ENCODE data around the gene SCGB3A2. TPM values are rescaled to one million over a fixed set of nuclear protein-coding genes. Genes with fewer than 3 reads are reported as not detected.

SCGB3A2 gene, protein sequence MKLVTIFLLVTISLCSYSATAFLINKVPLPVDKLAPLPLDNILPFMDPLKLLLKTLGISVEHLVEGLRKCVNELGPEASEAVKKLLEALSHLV
- total RNA-seq = not detected

DNA sequence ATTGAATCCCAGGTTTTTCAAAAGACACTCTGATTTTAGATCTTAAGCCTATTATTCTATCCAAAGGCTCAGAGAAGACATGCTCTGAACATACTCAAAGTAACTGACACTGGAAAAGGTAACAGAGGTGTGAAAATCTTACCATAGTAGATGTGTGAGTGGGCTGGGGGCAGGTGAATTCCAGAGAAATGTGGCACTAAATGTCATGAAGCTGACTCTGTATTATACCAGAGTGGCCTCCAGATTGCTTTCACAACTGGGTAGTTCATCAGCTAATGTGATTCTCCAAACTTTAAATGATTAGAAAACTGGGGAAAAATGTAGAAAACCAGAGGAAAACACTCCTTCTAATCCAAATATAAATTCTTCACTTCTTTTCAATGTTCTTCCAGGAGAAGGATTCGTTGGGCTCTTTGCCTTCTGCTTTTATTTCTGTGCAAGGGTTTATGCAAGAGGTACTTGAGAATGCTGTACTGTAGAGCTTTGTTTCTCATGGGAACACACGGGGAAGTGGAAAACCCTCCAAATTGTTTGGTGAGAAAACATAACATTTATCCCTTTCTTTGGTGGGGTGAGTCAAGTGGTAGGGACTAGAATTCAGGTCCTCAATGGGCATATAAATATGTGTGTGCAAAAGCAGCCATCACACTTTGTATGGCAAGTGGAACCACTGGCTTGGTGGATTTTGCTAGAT, at the start of gene SCGB3A2:
Gene SCGB3A2 (plus strand): TSS at position 646 of the 694 bp plus-strand sequence. CDS start 93 bp downstream, outside the sequence.
- Mint-ChIP-seq H3K27ac (no peak within 1 kb of the TSS), H3K9me3 (no peaks in the 10 kb centered on the region), H3K27me3 (peaks cover 14 to 37% of the 10 kb centered on the region in 2 donors), H3K4me1 (ENCODE audit: low read depth in 2 of 2) (no peaks in the 10 kb centered on the region), H3K36me3 (no peaks in the 10 kb centered on the region), H3K4me3 (no peak within 1 kb of the TSS)
- ATAC-seq = no peak
- DNase-seq (ENCODE audit: low spot score) = no peak

DNA sequence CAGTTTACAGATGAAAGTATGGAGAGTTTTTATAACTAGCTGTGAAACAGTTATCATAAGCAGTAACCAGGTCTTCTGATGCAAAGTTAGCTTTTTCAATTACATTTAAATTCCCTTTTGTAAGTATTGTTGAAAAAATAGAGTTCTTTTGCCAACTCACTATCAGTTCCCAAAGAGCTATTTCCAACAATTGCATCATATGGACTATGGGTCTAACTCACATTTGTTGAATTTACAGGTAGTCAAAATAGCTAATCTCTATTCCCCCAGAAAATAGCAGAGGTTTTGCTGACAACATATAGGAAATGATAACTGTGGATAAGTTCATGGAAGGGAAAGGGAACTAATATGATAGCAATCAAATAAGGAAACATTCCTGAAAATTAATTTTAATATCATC, 48.5 kb upstream of the SCGB3A2 start:
- Mint-ChIP-seq H3K4me1 (ENCODE audit: low read depth in 2 of 2) (no peaks in the 10 kb centered on the region), H3K27me3 (peaks cover 3 to 12% of the 10 kb centered on the region in 2 donors), H3K4me3 (no peak overlapping the region), H3K9me3 (no peaks in the 10 kb centered on the region), H3K27ac (no peak overlapping the region), H3K36me3 (no peaks in the 10 kb centered on the region)
- DNase-seq (ENCODE audit: low spot score) (no peak), ATAC-seq (no peak)

DNA sequence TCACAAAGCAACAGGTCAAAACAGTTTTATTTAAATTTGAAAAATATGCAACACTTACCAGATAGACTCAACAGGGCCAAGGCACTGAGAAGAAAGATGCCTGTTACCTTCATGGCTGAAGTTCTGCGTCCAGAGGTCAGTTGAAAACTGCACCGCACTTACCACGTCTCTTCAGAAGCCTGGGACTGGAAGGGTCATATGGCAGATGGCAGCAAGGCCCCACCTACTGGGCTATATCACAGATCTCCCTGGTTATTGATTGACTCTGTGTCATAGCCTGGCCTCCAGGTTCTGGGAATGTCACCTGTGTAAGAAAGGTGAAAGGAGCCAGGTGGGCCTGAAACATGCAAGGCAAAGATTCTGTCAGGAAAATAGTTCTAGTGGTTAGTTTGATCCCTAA, 47.0 kb upstream of the SCGB3A2 start, which contains the start of gene SPINK1:
Gene SPINK1 (minus strand): TSS at position 207 of the 400 bp plus-strand sequence. CDS start 94 bp downstream, at position 113.
- no peak for DNase-seq (ENCODE audit: low spot score)
- no peak within 1 kb of the TSS for H3K4me3 Mint-ChIP-seq
- no peak for ATAC-seq
- no peaks in the 10 kb centered on the region for H3K36me3 Mint-ChIP-seq
- no peaks in the 10 kb centered on the region for H3K9me3 Mint-ChIP-seq
- H3K27me3 Mint-ChIP-seq = peaks cover 7 to 21% of the 10 kb centered on the region in 2 donors
- no peaks in the 10 kb centered on the region for H3K4me1 Mint-ChIP-seq (ENCODE audit: low read depth in 2 of 2)
- H3K27ac Mint-ChIP-seq = no peak within 1 kb of the TSS

DNA sequence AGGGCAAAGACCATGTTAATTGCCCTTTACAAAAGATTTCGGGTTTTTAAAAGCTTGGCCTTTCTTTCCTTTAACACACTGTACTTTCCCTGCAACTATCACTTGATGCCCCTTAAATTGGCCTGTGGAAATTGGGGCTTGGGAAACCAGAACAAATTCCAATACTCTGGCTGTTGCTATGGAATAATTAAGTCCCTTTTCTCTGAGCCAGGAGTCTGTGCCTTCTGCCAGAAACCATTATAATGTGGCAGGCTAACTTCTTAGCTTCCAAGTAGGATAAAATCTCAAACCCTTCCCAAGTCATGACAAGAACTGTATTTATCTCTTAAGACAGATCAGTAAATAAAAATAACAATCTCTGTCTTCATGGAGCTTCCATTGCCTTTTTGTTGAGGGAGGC, 46.0 kb upstream of the SCGB3A2 start:
- H3K27me3 Mint-ChIP-seq = peaks cover 8 to 21% of the 10 kb centered on the region in 2 donors
- H3K4me3 Mint-ChIP-seq = no peak overlapping the region
- ATAC-seq (no peak), DNase-seq (ENCODE audit: low spot score) (no peak)
- H3K4me1 Mint-ChIP-seq (ENCODE audit: low read depth in 2 of 2) = no peaks in the 10 kb centered on the region
- no peaks in the 10 kb centered on the region for H3K36me3 Mint-ChIP-seq
- no peaks in the 10 kb centered on the region for H3K9me3 Mint-ChIP-seq
- no peak overlapping the region for H3K27ac Mint-ChIP-seq

DNA sequence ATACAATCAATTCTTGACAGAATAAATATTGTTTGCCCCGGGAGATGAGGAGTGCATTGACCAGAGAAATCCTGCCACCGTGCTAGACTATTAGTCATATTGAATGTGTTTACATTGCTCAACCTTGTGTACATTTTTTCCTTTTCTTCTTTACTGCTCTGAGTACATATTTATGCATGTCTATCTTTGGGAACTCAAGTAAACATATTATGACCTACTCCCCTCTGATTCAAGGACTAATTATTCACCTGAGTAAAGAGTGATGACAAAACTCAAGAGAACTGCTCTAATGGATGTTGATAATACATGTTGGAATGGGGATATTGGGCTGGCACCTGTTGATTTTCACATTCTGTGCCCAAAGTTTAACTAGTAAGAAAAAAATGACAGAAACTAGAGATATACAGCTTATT, 43.1 kb upstream of the SCGB3A2 start:
- H3K27me3 Mint-ChIP-seq = peaks cover 11 to 35% of the 10 kb centered on the region in 2 donors
- no peaks in the 10 kb centered on the region for H3K9me3 Mint-ChIP-seq
- no peak for DNase-seq (ENCODE audit: low spot score)

DNA sequence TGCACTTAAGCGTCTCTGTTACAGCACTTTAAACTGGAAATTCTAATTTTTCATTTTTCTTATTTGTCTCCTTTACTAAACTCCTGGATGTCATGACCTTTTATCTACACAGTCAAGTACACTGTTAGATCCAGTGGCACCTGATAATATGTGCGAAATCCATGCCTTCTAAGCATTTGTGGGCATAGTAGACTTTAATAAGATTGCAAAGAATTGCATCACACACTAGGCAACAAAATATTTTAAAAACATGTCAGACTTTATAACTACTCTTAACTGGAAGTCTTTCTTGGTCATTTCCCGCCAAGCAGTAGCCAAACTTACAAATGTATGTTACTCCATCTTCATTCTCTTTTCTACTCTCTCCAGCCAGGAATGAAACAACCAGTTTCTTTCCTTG, 42.1 kb upstream of the SCGB3A2 start:
- Mint-ChIP-seq H3K4me1 (ENCODE audit: low read depth in 2 of 2) (no peaks in the 10 kb centered on the region), H3K27ac (no peak overlapping the region), H3K27me3 (peaks cover 11 to 36% of the 10 kb centered on the region in 2 donors), H3K36me3 (no peaks in the 10 kb centered on the region), H3K9me3 (no peaks in the 10 kb centered on the region), H3K4me3 (no peak overlapping the region)
- DNase-seq (ENCODE audit: low spot score) (no peak), ATAC-seq (no peak)

More for the DNA sequence above, 43.1 kb upstream of the SCGB3A2 start:
- no peak for ATAC-seq
- H3K4me1 Mint-ChIP-seq (ENCODE audit: low read depth in 2 of 2) = no peaks in the 10 kb centered on the region
- no peak overlapping the region for H3K27ac Mint-ChIP-seq
- H3K4me3 Mint-ChIP-seq = no peak overlapping the region
- no peaks in the 10 kb centered on the region for H3K36me3 Mint-ChIP-seq

DNA sequence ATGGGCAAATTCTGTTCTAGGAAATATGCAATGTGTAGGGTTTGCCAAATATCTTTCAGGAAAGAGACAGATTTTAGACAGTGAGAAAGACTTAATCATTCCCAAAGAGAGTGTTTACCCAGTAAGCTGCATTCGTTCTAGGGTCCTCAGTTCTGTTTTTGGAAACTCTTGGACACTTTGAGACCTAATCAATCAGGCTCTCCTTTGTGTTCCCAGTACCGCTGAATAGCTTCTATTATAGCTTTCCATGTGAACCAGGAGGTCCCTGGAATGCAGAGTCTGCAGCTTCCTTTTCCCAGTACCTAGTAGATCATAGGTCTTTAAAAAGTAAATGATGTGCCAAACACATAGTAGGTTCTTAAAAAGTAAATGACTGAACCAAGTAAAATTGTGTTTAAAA, 35.6 kb upstream of the SCGB3A2 start:
- H3K36me3 Mint-ChIP-seq = no peaks in the 10 kb centered on the region
- peaks cover 26 to 55% of the 10 kb centered on the region in 2 donors for H3K27me3 Mint-ChIP-seq
- ATAC-seq = no peak

DNA sequence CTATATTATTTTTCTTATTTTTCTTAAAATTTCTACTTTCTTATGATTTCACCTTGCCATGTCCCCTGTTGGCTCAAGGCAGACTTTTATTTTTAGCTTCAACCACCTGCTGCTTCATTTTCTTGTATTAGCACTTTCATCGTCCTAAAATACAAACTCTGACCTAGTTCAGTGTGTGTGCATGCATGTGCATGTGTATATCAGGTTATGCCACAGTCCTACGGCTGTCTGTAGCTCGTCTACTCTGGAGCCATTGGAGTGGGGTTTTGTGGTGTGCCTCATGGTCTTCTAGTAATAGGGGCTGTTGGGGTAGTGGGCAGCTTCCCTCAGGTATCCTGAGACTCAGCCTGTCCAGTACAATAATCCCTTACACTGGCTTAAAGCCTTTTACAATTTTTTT, 33.7 kb upstream of the SCGB3A2 start:
- DNase-seq (ENCODE audit: low spot score) = no peak
- ATAC-seq = no peak
- no peaks in the 10 kb centered on the region for H3K36me3 Mint-ChIP-seq
- peaks cover 30 to 59% of the 10 kb centered on the region in 2 donors for H3K27me3 Mint-ChIP-seq
- H3K27ac Mint-ChIP-seq = no peak overlapping the region
- H3K9me3 Mint-ChIP-seq = no peaks in the 10 kb centered on the region
- no peaks in the 10 kb centered on the region for H3K4me1 Mint-ChIP-seq (ENCODE audit: low read depth in 2 of 2)
- no peak overlapping the region for H3K4me3 Mint-ChIP-seq

More for the DNA sequence above, 35.6 kb upstream of the SCGB3A2 start:
- H3K9me3 Mint-ChIP-seq = no peaks in the 10 kb centered on the region
- no peak overlapping the region for H3K4me3 Mint-ChIP-seq
- H3K4me1 Mint-ChIP-seq (ENCODE audit: low read depth in 2 of 2) = no peaks in the 10 kb centered on the region
- no peak overlapping the region for H3K27ac Mint-ChIP-seq
- no peak for DNase-seq (ENCODE audit: low spot score)

DNA sequence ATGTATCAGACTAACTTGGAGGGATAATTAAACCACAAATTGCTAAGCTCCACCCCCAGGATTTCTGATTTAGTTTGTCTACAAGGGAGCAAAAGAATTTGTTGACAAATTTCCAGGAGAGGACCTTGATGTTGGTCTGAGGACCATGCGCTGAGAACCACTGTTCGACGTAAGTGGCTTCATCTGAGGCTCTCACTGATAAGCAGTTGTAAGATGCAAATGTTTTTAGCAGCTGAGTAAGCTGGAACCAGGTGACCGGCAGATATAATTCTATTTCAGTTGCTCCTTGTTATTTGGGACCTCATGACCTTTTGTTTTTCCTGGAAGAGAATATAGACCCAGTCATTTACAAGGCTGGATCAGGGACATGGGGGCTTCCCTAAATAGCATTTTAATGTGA, 32.9 kb upstream of the SCGB3A2 start:
- ATAC-seq (no peak), DNase-seq (ENCODE audit: low spot score) (no peak)
- Mint-ChIP-seq H3K27me3 (peaks cover 30 to 59% of the 10 kb centered on the region in 2 donors), H3K9me3 (no peaks in the 10 kb centered on the region), H3K27ac (no peak overlapping the region), H3K36me3 (no peaks in the 10 kb centered on the region), H3K4me3 (no peak overlapping the region), H3K4me1 (ENCODE audit: low read depth in 2 of 2) (no peaks in the 10 kb centered on the region)

DNA sequence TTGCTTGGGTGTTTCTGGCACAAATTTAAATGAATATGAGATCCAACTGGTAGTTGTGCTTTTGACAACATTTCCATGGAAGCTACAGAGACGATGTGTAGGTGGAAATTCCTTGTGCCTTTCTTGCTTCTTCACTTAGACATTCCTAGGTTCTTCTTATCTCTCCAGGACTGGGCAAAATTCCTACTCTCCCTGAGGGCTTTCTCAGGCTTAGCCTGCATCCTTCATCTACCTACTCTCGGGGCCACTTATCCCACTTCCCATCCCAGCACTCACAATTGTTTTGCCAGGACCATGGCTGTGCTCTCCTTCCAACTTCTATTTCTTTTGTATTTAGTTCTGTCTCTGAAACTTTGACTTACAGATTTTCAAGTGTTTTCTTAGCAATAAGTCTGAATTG, 29.3 kb upstream of the SCGB3A2 start:
- H3K4me3 Mint-ChIP-seq = no peak overlapping the region
- peaks cover 25 to 57% of the 10 kb centered on the region in 2 donors for H3K27me3 Mint-ChIP-seq
- DNase-seq (ENCODE audit: low spot score) = no peak
- no peaks in the 10 kb centered on the region for H3K36me3 Mint-ChIP-seq
- no peak for ATAC-seq
- no peak overlapping the region for H3K27ac Mint-ChIP-seq
- no peaks in the 10 kb centered on the region for H3K9me3 Mint-ChIP-seq
- H3K4me1 Mint-ChIP-seq (ENCODE audit: low read depth in 2 of 2) = peaks cover 0 to 5% of the 10 kb centered on the region in 2 donors

DNA sequence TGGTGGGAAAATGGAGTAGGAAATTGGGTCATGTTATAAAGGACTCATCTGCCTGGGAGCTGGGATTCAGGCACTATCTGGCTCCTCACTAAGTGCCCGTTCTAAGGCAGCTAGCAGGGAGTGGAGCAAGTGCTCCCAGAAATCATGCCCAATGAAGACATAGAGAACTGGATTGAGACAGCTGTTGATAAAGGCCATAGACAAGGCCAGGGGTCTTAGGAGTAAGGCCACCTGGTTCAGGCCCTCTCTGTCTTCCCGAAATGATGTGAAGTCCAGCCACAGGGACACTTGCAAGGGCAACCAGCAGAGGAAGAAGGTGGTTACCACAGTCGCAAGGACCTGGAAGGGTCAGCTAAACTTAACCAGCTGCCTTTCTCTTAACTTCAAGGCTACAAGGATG, 26.9 kb upstream of the SCGB3A2 start:
- H3K4me3 Mint-ChIP-seq = no peak overlapping the region
- no peak for ATAC-seq
- H3K27ac Mint-ChIP-seq = no peak overlapping the region
- H3K36me3 Mint-ChIP-seq = no peaks in the 10 kb centered on the region
- H3K4me1 Mint-ChIP-seq (ENCODE audit: low read depth in 2 of 2) = peaks cover 0 to 5% of the 10 kb centered on the region in 2 donors
- no peaks in the 10 kb centered on the region for H3K9me3 Mint-ChIP-seq
- no peak for DNase-seq (ENCODE audit: low spot score)
- H3K27me3 Mint-ChIP-seq = peaks cover 25 to 48% of the 10 kb centered on the region in 2 donors

DNA sequence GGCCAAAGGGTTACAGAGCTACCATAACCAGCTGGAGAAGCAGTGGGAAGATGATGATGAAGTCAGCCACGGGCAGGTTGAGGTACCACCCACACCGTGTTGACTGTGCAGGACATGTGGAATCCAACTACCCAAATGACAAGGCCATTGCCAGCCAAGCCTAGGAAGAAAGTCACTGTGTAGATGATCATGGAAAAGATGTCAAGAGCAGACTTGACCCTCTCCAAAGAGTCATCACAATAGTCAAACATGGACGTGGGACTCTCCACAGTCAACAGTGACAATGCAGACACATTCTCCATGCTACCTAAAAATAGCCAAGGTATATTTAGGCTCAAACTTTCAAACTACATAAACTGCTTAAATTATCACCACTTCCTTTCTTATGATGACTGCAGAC, 26.1 kb upstream of the SCGB3A2 start:
- H3K9me3 Mint-ChIP-seq = no peaks in the 10 kb centered on the region
- DNase-seq (ENCODE audit: low spot score) (no peak), ATAC-seq (peak in 1 of 2 donors; percentile 20)
- no peak overlapping the region for H3K4me3 Mint-ChIP-seq
- H3K27me3 Mint-ChIP-seq = peaks cover 22 to 42% of the 10 kb centered on the region in 2 donors
- H3K4me1 Mint-ChIP-seq (ENCODE audit: low read depth in 2 of 2) = peaks cover 0 to 5% of the 10 kb centered on the region in 2 donors
- H3K36me3 Mint-ChIP-seq = no peaks in the 10 kb centered on the region
- no peak overlapping the region for H3K27ac Mint-ChIP-seq

DNA sequence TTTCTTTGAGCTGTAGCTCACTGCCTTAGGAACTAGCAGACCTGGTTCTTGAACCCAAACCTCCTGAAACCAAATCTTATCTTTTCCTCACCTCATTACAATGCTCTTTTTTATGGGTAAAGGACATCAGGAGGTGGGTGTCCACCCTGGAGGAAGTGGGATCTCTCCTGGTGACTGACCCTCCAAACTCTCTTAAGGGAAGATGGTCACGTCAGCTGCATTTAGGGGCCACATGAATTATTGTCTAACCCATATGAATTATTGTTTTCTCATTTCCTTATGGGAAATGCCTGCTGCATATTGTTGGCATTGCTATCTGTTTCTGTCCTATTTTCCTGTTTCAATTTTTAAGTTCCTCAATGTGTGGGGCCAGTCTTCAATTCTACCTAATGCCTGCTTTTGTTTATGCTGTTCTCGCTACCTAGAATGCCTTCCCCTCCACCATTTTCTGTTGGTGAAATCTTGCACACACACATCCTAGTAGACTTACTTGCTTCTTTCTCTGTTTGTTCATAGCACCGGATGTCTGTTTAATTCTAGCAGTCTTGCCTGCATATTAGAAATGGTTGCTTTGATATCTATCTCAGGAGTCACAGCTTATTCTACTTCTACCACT, 25.0 kb upstream of the SCGB3A2 start:
- Mint-ChIP-seq H3K27ac (no peak overlapping the region), H3K9me3 (no peaks in the 10 kb centered on the region), H3K36me3 (no peaks in the 10 kb centered on the region), H3K27me3 (peaks cover 14 to 31% of the 10 kb centered on the region in 2 donors), H3K4me3 (no peak overlapping the region), H3K4me1 (ENCODE audit: low read depth in 2 of 2) (peaks cover 0 to 5% of the 10 kb centered on the region in 2 donors)
- DNase-seq (ENCODE audit: low spot score) (no peak), ATAC-seq (no peak)

DNA sequence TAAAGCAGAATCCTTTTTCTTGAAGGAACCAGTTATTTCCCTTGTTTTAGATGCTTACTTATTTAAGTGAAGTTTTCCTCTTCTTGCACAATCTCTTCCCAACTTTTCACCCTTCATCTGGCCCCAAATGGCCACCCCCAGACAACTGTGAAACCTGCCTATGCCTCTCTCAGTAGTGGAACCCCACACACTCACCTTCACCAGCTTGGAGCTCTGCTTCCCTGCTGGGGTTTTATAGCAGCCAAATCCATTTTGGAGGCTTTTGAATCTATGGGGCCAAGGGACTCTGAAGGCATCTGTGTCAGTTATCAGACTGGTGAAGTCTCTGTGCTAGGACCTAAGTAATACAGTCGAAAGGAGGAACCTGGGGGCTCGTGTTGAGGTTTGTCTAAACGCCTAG, 24.2 kb upstream of the SCGB3A2 start:
- H3K27ac Mint-ChIP-seq = no peak overlapping the region

More for the DNA sequence above, 24.2 kb upstream of the SCGB3A2 start:
- H3K9me3 Mint-ChIP-seq = no peaks in the 10 kb centered on the region
- H3K4me1 Mint-ChIP-seq (ENCODE audit: low read depth in 2 of 2) = peaks cover 0 to 5% of the 10 kb centered on the region in 2 donors
- DNase-seq (ENCODE audit: low spot score) (no peak), ATAC-seq (no peak)
- no peaks in the 10 kb centered on the region for H3K36me3 Mint-ChIP-seq
- H3K4me3 Mint-ChIP-seq = no peak overlapping the region
- peaks cover 9 to 23% of the 10 kb centered on the region in 2 donors for H3K27me3 Mint-ChIP-seq
